HG03378 (cell line): ENCODE measurements around the gene SLC27A3.

ENCODE experiments used
- ATAC-seq: cut with Tn5 transposase; IDR thresholded peaks from one replicate; pipeline ENCODE4 v1.9.1; 2021; ENCODE audit warnings: mild to moderate bottlenecking, moderate library complexity; ENCODE audit not compliant: unreplicated experiment

SLC27A3 gene

GRCh38 chr1:153774780-153775457, at the start of gene SLC27A3:
SLC27A3 (plus strand) TSS chr1:153775407; CDS start chr1:153775498, 91 bp downstream.
- ATAC-seq: no peak

GRCh38 chr1:153727463-153728304, 47.5 kb upstream of the SLC27A3 start, which contains the start of gene INTS3:
INTS3 (plus strand) TSS chr1:153728050; CDS start chr1:153728635, 585 bp downstream.
- peak; percentile 87 for ATAC-seq

- no peak for ATAC-seq
Observed at GRCh38 chr1:153728305-153729066, 46.7 kb upstream of the SLC27A3 start.

GRCh38 chr1:153730468-153730988, 44.7 kb upstream of the SLC27A3 start:
- ATAC-seq: no peak

DNA sequence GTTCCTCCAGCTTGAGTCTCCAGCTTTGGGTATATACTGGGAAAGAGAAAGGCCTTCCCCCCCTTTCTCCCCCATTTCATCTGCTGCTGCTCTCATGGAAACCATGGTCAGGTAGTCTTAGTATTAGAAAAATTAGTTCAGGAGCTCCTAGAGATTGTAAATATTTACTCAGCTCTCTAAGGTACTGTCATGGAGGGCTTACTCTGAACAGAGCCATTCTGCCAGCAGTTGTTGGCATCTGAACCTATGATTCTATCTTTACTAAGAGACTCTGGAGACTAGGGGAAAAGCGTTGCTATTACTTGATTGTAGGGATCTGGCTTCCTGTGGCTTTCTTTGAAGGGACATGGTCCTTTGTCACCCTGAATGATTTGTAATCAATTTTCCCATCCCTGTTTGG, 41.2 kb upstream of the SLC27A3 start:
- no peak for ATAC-seq

DNA sequence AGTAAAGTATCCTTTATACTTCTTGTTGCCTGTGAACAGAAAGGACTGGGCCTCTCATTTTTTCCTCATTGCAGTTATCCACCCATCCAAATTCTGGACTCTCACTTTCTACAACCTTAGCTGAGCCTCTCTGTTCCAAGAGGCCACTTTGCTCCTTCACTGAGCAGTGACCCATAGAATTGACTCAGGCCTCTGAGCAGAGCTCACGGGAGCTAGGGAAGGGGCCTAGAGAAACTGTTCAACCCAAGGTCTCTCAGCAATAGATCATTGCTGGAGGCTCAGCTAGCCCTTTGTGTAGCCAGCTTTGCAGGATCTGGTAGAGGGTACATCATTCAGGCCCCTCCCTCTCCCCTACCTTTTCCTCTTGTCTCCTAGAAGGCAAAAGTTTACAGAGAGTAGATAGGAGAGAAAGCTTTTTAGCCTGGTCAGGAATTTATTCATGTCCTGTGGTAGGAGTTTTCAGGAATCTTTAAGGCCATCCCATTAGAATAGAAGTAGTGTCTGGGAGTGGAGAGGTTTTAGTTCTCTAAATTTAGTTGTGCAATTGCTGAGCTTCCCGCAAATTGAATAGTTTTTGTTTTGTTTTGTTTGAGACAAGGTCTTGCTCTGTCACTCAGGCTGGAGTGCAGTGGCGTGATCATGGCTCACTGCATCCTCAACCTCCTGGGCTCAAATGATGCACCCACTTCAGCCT, 40.7 kb upstream of the SLC27A3 start:
- ATAC-seq: no peak

DNA sequence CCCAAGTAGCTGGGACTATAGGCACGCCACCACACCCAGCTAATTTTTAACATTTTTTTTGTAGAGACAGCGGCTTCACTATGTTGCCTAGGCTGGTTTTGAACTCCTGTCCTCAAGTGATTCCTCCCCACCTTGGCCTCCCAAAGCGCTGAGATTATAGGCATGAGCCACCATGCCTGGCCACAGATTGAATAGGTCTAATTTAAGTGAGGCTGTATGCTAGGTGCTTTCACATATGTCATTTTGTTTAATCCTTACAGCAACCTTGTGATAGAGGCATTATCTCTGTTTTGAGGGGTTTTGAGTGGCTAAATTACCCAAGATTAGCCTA, 40.2 kb upstream of the SLC27A3 start:
- ATAC-seq: no peak

- ATAC-seq: no peak
Observed at GRCh38 chr1:153741986-153742385, 33.2 kb upstream of the SLC27A3 start.

DNA sequence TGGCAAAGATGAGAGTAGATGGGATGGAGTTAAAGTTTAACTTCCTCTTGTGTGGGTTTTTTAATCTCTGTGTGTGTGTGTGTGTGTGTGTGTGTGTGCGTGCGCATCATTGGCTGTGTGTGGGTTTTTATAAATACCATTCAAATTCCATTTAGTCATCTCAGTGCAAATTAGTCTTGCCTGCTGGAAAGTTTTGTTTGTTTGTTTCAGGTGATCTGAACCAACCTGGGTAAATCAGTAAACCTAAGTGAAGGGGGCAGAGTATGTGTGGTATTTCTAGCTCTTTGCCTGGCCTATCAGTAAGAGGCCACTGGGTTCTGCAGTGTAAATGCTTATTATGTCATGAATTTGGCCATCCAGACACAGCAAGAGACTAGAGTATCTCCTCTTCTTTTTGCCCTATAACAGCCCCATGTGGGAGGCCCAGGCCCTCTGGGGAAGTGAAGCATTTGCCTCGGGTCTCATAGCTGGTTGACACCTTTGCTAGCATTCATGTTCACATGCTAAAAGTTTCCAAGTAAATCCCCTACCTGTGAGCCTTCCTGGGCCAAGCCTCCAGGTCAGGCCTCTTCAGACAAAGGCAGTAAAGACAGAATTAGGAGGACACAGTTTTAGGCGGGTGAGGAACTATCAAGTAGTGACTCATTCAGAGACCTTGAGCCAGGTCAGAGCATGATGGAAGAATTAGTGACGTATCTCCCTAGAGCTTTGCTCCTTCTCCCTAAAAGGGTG, 32.6 kb upstream of the SLC27A3 start:
- peak; percentile 57 for ATAC-seq

GRCh38 chr1:153745417-153745816, 29.8 kb upstream of the SLC27A3 start:
- ATAC-seq: no peak

DNA sequence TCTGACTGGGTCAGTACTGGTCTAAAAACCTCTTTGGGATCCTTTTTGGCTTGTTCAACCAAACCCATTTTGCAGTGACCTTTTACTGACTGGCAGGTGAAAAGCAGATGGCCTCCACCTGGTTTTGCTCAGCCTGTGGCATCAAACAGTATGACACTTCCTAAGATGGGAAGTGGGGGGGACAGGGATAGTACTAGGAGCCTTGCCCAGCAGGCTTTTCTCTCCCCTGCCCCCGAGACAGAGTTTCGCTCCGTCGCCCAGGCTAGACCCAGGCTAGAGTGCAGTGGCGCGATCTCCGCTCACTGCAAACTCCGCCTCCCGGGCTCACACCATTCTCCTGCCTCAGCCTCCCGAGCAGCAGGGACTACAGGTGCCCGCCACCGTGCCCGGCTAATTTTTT, 29.0 kb upstream of the SLC27A3 start:
- ATAC-seq: no peak

DNA sequence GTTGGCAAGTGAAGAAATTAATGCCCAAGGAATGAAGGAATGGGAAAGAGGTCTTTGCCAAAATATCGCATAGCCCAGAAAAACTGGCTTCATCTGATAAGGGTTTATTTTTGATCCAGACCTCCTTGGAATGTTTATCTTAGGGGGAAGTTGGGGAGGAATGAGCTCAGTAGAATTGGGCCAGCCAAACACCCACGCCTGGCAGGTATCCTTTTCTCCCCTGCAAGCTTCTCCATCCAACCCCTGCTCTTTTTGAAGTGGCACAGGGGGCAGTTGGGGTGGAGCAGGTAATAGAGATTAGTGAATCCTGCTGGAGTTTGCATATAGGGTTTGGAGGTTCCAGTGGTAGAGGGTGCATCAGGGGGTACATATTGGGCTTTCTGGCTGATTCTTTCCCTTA, 26.3 kb upstream of the SLC27A3 start:
- ATAC-seq: no peak

- ATAC-seq: peak; percentile 49
Observed at GRCh38 chr1:153749408-153750005, 25.7 kb upstream of the SLC27A3 start.

GRCh38 chr1:153750026-153750995, 24.9 kb upstream of the SLC27A3 start:
- ATAC-seq: no peak

DNA sequence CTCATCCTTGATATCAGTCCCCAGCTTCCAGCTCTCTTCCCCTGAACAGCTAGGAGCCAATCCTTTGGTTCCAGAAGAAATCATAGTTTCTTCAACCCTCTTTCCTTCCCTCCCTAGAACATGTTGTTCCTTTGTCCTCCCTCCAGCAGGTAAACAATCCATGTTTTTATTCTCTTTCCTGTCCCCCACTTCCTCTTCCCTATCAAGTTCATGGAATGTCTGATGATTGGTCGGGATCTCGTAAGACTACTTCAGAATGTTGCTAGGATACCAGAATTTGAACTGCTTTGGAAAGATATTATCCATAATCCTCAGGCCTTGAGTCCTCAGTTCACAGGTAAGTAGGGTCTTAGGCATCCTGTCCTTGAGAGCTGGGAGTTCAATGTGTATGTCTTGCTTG, 23.1 kb upstream of the SLC27A3 start:
- no peak for ATAC-seq

GRCh38 chr1:153752571-153753195, 22.5 kb upstream of the SLC27A3 start:
- ATAC-seq: no peak

GRCh38 chr1:153754266-153754665, 20.9 kb upstream of the SLC27A3 start:
- ATAC-seq: no peak

DNA sequence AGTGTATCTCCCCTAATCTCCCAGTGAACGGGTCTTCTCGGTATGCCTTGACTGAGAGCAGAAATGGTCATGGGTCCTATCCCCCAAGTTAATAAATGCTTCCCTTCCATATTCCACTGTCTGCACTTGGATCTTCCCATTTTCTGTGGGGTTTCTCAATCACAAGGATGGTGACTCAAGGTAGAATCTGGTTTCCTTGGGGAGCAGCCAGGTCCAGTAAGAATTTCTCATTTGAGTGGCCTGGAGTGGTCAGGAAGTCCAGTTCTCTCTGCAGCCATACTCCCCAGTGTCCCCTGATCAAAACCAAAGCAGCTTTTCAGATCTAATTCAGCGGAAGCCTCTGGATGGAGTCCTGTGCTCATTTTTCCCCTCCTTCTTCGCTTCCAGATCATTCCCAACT, 14.8 kb upstream of the SLC27A3 start:
- ATAC-seq: no peak
